ENCODE results near the gene MED14.

GRCh38 chrX:40719731-40720130 lies 15.6 kb downstream of the MED14 start:
- TF ChIP-seq EZH2 (IDR thresholded peaks at IDR 0.05; ENCODE audit: insufficient read depth, poor library complexity, severe bottlenecking), result no peak
- no peak for TF ChIP-seq EZH2phosphoT487 (IDR thresholded peaks at IDR 0.05; ENCODE audit: insufficient read depth, low read depth)
